C4-2B (cell line): ENCODE measurements around the gene DDIAS.

Source experiments
- CTCF ChIP-seq: fragments of 450-650 bp; conservative IDR thresholded peaks from 2 replicates; pipeline ENCODE4 v1.5.1; 2017; ENCODE audit warnings: mild to moderate bottlenecking
- ZFX ChIP-seq: fragments of 450-650 bp; IDR thresholded peaks from 2 replicates; pipeline ENCODE4 v1.6.1; 2017

GRCh38 chr11:82939456-82939855 is 37.9 kb downstream of the DDIAS start:
- TF ChIP-seq ZFX (no peak), CTCF (no peak)
